Lung (tissue), 12 donors: ENCODE measurements around the gene STIMATE. TPM values are rescaled to one million over a fixed set of nuclear protein-coding genes. Genes with fewer than 3 reads are reported as not detected.

ENCODE experiments used
- ATAC-seq: fragments of 200-7000 bp; cut with Tn5 transposase; one replicate; pipeline ENCODE4 v1.9.1; 2020; ENCODE audit warnings: moderate number of reproducible peaks; ENCODE audit not compliant: insufficient read depth, low FRiP score
- DNase-seq, 3 donors: peaks; one replicate each; pipeline ENCODE4 v3.0.0-alpha.2; 2013 to 2017
- H3K27ac ChIP-seq, 2 donors: one replicate each; pipeline ENCODE4 v1.5.1; 2013; ENCODE audit warnings: mild to moderate bottlenecking in 2 of 2, moderate library complexity in 2 of 2, control low read depth in 1 of 2, inconsistent platforms in 1 of 2, low read depth in 1 of 2, low read length in 1 of 2
- H3K27me3 ChIP-seq, 3 donors: one replicate each; pipeline ENCODE4 v1.5.1; 2013; ENCODE audit warnings: low read length in 2 of 3; ENCODE audit not compliant: control insufficient read depth in 3 of 3, insufficient read depth in 3 of 3
- H3K36me3 ChIP-seq, 4 donors: one replicate each; pipeline ENCODE4 v1.5.1; 2013; ENCODE audit warnings: low read length in 4 of 4, mild to moderate bottlenecking in 1 of 4, moderate library complexity in 1 of 4; ENCODE audit not compliant: control insufficient read depth in 4 of 4, insufficient read depth in 4 of 4
- H3K4me1 ChIP-seq, 5 donors: one replicate each; pipeline ENCODE4 v1.5.1; 2013; ENCODE audit warnings: low read length in 5 of 5, mild to moderate bottlenecking in 2 of 5, moderate library complexity in 1 of 5; ENCODE audit not compliant: control insufficient read depth in 5 of 5, insufficient read depth in 5 of 5
- H3K4me3 ChIP-seq: one replicate; pipeline ENCODE4 v1.5.1; 2013; ENCODE audit warnings: mild to moderate bottlenecking, control low read depth, moderate library complexity
- H3K9ac ChIP-seq, 2 donors: one replicate each; pipeline ENCODE4 v1.5.1; 2013; ENCODE audit warnings: low read length in 2 of 2, control low read depth in 1 of 2; ENCODE audit not compliant: insufficient read depth in 1 of 2
- H3K9me3 ChIP-seq, 4 donors: one replicate each; pipeline ENCODE4 v1.5.1; 2013; ENCODE audit warnings: low read length in 3 of 4, mild to moderate bottlenecking in 1 of 4, moderate library complexity in 1 of 4; ENCODE audit not compliant: control insufficient read depth in 4 of 4, insufficient read depth in 3 of 4
- CTCF ChIP-seq: IDR thresholded peaks from 2 replicates; pipeline ENCODE4 v1.5.1; 2012; ENCODE audit warnings: mild to moderate bottlenecking; ENCODE audit errors: control extremely low read depth, extremely low read depth
- WGBS, 2 donors: extraction: QIAGEN DNeasy Blood & Tissue Kit; methylation state at CpG; one replicate each; pipeline ENCODE4 v1.1.7; 2013; 5-methylcytosine and 5-hydroxymethylcytosine counted together
- polyA plus RNA-seq, 2 donors: library from polyadenylated mRNA; stranded (reverse); fragments of 200-250 nt; gene quantifications; one replicate each; pipeline ENCODE4 v1.2.1, GENCODE V29; 2013
- total RNA-seq, 2 donors: library from RNA; depleted of rRNA in 1 of 2; stranded (reverse); fragments of >200 nt in 1 of 2; gene quantifications; one replicate each; pipeline ENCODE4 v1.2.1, GENCODE V29; 2014 to 2021
- donor health status: control.
- donor health status: control.
- donor health status: Bipolar disorder and iron deficiency.
- donor health status: healthy.
- donor health status: DM: yes; HTN: yes; CAD: no.

The STIMATE gene
- total and polyA plus RNA-seq, 4 donors, result 18.6 to 62.5 (median 20.5) TPM

GRCh38 chr3:52891615-52892081, 5.7 kb downstream of the STIMATE start:
- Histone ChIP-seq H3K9ac (no peak overlapping the region), H3K27ac (peak overlapping the region in 1 of 2 donors; percentile 83), H3K36me3 (peaks cover 0 to 2% (median 0%) of the 10 kb centered on the region in 4 donors), H3K27me3 (no peaks in the 10 kb centered on the region), H3K4me1 (peaks cover 0 to 34% (median 19%) of the 10 kb centered on the region in 5 donors), H3K4me3 (no peak overlapping the region), H3K9me3 (no peaks in the 10 kb centered on the region)
- TF ChIP-seq CTCF, result no peak
- DNase-seq (peak; percentile 19 to 63 (median 56)), ATAC-seq (peak; percentile 64)
- 41 to 48% methylated on average over 2 of the region's 2 CpGs for WGBS, 2 donors

GRCh38 chr3:52891164-52891563, 6.2 kb downstream of the STIMATE start:
- no peak for TF ChIP-seq CTCF
- H3K36me3 ChIP-seq, result peaks cover 0 to 2% (median 0%) of the 10 kb centered on the region in 4 donors
- H3K9ac ChIP-seq, result no peak overlapping the region
- H3K27ac ChIP-seq, result peak overlapping the region in 1 of 2 donors; percentile 83
- WGBS, 2 donors, result 52 to 55% methylated on average over 9 of the region's 9 CpGs
- no peaks in the 10 kb centered on the region for H3K27me3 ChIP-seq
- no peaks in the 10 kb centered on the region for H3K9me3 ChIP-seq
- H3K4me1 ChIP-seq, result peaks cover 0 to 33% (median 20%) of the 10 kb centered on the region in 5 donors
- DNase-seq, result peak; percentile 45 to 72 (median 69)
- no peak for ATAC-seq
- H3K4me3 ChIP-seq, result no peak overlapping the region

DNA sequence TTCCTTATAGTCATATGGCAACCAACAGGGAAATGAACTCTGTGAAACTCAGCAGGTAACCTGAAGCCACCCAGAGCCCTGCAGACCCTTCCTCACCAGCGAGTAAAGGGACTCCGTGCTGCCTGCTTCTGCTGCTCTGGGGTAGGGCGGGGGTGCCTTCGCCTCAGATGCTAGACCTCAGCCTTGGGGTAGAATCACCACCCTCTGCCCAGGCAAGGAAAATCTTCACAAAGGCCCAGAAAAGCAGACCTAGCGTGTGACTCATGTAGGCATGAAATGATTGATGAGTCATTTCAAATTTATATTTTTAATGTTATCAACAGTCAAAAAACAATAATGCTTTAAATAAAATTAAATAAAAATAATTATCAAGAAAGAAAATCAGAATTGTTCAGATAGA, 6.6 kb downstream of the STIMATE start:
- Histone ChIP-seq H3K9ac (no peak overlapping the region), H3K36me3 (peaks cover 0 to 2% (median 0%) of the 10 kb centered on the region in 4 donors), H3K9me3 (no peaks in the 10 kb centered on the region), H3K4me1 (peaks cover 0 to 32% (median 21%) of the 10 kb centered on the region in 5 donors), H3K27ac (peak overlapping the region in 1 of 2 donors; percentile 55), H3K27me3 (no peaks in the 10 kb centered on the region), H3K4me3 (no peak overlapping the region)
- DNase-seq (no peak), ATAC-seq (no peak)
- TF ChIP-seq CTCF, result no peak
- 87 to 88% methylated on average over 5 of the region's 5 CpGs for WGBS, 2 donors

DNA sequence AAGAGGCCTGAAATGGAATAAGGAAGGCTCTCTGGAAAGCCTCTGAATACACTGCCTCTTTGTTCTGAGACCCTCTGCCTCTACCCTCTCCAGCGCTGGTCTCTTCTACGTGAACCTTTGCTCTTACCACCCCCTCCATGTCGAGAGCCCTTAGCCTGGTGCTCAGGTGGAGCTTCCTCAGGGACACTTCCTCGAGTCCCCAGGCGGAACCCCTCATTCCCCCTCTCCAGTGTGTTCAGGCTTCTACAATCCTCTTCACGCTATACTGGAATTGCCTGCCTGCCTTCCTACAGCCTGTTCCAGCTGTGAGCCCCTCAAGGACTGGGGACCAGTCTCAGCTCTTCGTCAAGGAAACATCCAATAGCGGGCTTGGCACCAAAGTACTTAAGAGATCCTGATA, 7.4 kb downstream of the STIMATE start:
- Histone ChIP-seq H3K4me3 (no peak overlapping the region), H3K9ac (no peak overlapping the region), H3K27me3 (no peaks in the 10 kb centered on the region), H3K36me3 (peaks cover 0 to 4% (median under 1%) of the 10 kb centered on the region in 4 donors), H3K9me3 (no peaks in the 10 kb centered on the region), H3K27ac (no peak overlapping the region), H3K4me1 (peaks cover 0 to 32% (median 19%) of the 10 kb centered on the region in 5 donors)
- TF ChIP-seq CTCF, result no peak
- 77 to 89% methylated on average over 8 of the region's 8 CpGs for WGBS, 2 donors
- ATAC-seq (no peak), DNase-seq (peak; percentile 10 to 50 (median 47))
